ENCODE measurements around the gene MSRB1. TPM values are rescaled to one million over a fixed set of nuclear protein-coding genes. Genes with fewer than 3 reads are reported as not detected.

MSRB1 gene
- total and polyA plus RNA-seq, 9 of the 15 experiments (the other 6 are each of a cell fraction or from before 2014, with no cell fraction given) = 5.4 to 33.7 (median 25.7) TPM

- TF ChIP-seq CHD7 (IDR thresholded peaks at IDR 0.05; ENCODE audit: low read depth, low read length) (peak; percentile 60), POLR2G (IDR thresholded peaks at IDR 0.05; ENCODE audit: low read depth, low read length) (peak; percentile 72), PHF8 (IDR thresholded peaks at IDR 0.05; ENCODE audit: borderline replicate concordance, low read length) (0 out of 2 replicates have a peak, but pooled peaks have one; percentile 8), TFAP4 (CRISPR knock-in tag; IDR thresholded peaks at IDR 0.05; ENCODE audit: borderline replicate concordance) (peak; percentile 19; the same call in 1 of the 2 replicates)
These were observed 19.5 kb upstream of the MSRB1 start (continued) for GRCh38 chr16:1962161-1963153.
